GM21529 (cell line): ENCODE data around the gene GRP.

Experiments
- ATAC-seq: cut with Tn5 transposase; IDR thresholded peaks from one replicate; pipeline ENCODE4 v1.9.1; 2021; ENCODE audit not compliant: unreplicated experiment

GRP gene

DNA sequence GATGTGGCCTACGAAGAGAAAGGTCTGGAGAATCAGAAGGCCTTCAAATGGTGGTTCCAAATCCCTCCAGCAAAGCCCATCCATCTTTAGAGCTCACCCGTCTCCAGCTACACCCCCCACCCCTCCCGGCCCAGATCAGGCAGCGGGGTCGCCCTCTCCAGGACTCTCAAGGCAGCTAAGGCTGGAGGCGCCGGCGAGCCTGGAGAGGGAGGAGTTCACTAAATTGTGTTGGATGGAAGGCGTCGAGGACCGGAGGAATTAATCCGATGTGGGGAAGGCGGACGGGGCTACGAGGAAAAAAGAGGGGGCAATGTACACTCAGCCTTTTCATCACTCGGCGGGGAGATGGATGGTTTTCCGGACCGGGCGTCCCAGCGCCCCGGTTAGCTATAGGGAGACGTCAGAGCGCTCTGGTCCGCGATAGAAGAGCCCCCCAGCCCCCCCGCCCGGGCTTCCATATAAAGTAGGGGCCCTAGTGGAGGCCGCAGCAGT is at the start of gene GRP:
Gene GRP, plus strand, starts transcription at position 487 of the 492 bp plus-strand sequence. CDS start 108 bp downstream, outside the sequence.
- no peak for ATAC-seq

DNA sequence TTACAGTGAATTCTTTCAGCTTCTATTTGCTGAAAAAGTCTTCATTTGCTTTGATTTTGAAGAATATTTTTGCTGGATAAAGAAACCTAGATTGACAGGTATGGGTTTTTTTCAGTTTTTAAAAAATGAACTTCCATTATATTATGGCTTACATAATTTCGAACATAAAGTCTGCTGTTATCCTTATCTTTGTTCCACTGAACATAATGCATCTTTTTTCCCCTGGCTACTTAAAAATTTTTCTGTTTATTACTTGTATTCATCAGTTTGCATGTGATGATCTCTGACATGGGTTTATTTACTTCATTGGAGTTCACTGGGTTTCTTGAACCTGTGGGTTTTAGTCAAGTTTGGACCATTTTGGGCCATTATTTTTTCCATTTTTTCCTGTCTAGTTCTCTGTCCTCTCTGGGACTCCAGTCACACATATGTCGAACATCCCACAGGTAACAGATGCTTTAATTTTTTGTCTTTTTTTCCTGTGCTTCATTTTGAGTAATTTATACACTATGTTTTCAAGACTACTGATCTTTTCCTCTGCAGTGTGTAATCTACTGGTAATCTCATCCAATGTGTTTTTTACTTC is 47.2 kb upstream of the GRP start:
- ATAC-seq = no peak

DNA sequence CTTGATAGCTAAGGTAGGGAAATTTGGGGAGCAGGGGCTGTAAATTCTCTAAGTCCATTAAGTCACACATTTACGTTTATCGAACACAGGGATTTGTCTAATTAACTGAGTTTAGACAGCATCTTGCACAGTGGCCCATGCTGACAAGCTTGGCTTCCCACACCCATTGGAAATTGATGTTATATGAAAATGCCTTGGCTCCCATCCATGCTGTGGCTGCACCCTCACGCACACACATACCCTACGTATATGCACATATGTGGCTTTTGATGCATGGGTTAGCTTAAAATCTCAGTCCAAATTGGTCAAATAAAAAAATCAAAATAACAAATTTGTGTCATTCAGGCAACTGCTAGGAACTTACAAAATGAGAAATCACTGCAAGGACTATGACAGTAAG is 42.5 kb upstream of the GRP start:
- no peak for ATAC-seq

DNA sequence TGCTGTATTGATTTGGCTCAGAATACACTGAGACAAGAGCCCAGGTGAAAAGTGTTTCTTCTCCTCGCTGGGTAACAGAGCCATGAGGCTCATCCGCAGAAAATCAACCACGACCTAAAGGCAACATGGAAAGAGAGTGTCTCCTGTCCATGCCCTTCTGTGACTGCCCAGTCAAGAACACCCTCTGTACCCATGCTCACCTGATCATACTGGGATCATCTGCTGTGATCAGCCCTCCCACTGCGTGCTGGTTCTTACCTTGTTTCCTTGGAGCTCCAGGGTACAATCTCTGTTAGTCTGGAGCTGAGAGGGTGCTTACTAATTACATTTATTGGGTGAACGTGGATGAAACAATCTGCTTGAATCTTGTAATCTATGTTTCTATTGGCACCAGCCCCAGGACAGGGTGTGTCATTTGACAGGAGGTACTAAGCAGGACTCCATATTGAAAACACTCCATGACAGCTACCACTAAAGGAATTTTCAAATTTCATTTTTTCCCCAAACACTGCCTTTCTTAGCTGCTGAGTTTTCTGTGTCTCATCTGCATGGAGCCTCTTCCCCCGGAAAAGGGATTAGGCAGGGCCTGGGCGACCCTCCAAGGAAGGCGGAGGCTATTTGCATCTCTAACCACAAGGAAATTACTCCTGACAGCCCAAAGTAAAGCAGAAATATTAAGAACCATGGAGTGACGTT is 39.7 kb upstream of the GRP start:
- ATAC-seq = no peak

DNA sequence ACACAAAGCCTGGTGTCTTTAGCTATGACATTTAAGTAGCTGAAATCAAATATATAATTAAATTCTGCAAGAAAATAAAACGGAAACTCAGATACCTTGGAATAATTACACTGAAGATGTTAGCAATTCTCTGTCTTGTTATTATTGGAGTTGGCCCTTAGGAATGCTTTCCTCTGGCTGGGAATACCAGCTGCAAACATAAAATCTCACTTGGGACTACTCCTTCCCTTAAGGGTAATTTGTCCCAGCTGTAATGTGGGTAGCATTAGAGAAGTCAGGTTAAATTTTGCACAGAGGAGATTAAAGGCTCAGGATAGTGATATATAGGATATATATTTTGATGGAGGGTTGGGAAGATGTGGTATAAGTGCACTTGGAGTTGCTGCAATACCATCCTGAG is 37.3 kb upstream of the GRP start:
- no peak for ATAC-seq

DNA sequence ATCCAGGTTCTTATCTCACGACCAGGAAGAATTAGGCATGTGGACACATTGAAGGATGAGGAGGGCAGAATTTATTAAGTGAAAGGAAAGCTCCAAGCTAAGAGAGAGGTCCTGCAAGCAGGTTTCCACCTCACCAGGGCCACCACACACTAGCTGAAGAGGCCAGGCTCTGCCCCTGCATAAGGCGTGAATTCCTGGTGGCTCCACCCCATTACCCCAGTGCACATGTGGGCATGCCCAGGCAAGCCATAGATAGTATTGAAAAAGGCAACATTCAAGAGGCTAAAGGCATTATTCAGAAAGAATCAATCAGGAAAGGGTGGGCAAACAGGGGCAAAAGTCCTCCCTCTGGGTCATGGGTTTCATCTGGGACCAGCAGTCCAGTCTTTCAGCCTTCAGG is 30.9 kb upstream of the GRP start:
- ATAC-seq = no peak

DNA sequence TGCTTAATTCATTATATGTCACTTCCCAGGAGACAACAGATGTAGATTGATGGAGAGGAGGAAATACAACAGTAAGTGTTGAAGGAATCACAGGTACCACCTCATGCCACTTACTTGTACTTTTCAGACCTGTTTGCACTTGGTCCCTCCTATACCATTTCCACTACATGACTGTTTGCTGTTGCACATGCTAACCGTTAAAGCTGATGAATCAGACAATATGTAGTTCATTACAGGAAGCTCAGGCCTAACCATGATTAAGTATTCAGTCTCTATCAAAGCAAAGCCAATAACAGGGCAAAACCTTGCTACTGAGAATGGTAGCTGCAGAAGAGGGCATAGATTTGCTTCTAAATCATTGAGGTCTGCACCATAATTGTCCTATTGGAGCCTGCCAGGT is 30.2 kb upstream of the GRP start:
- ATAC-seq = no peak

DNA sequence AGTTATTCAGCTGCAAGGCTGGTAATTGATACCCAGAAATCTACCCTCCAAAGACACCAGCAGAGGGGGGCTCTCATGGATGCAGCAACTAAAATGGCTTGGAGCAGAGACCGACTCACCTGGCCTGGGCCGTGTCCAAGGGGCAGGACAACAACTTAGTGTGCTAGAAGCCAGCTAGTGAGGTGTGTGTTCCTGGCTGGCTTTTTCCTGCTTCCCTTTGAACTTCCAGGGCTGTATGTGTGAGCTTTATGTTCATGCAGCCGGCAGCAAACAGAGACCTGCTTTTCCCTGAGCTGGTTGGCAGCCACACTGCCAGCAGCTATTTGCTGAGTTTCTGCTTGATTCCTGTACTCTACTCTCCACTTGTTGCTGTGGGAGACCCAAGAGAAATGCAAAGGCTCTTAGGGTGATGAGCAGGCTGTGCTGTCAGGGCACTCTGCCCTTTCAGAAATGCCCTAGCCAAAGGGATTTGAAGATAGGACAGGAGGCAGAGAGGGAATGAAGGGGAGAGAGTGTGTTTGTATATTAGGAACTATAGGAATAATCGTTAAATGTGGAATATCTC is 23.7 kb upstream of the GRP start:
- no peak for ATAC-seq

DNA sequence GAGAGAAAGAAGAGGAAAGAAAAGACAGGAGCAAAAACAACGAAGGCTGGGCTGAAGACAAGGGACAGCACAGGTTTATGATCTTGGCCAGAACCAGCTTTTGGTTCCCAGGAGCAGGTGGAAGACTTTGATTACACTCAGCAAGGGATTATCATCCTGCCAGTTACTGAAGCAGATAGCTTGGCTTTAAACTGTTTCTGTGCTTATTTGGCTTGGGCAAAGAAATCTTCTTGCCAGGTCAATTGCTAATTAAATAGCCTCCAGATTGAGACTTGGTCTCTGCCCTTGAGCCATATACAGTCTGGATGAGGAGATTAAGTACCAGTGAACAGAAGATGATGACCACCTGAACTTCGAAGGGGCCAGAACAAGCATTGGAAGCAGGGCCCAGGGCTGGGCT is 22.3 kb upstream of the GRP start:
- ATAC-seq = no peak

DNA sequence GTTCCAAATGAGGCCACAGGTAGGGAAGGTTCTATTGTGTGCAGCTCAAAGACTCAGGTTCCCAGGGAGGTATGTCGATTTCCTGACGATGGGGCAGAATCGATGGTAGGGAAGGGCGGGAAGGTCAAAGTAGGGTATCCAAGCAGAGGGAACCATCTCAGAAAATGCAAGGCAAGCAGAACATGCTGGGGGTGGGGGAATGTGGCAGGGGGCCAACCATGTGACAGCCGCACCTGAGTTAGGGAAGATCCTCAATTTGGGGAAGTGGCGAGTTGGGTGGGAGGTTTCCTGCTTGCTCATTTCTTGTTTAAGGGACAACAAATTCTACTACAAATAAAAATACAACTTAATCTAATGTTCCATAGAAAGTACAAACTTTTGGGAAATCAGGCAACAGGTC is 21.7 kb upstream of the GRP start:
- no peak for ATAC-seq

DNA sequence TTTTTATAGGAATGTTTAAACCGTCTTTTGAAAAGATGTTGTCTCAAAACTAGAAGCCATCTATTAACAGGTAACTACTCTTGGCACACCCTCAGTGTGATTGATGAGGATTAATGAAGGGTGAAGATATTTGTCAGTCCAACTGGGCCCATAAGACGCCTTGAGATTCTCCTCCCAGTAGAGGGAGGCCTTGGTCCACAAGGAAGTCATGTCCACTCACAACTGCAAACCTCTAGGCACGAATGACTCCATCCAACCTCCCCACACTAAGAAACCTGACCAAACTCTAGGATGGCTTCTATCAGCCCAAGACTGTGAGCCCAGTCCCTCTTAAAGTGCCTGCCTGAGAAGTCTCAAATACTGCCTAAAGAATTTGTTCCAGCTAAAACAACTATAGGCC is 19.2 kb upstream of the GRP start:
- no peak for ATAC-seq

DNA sequence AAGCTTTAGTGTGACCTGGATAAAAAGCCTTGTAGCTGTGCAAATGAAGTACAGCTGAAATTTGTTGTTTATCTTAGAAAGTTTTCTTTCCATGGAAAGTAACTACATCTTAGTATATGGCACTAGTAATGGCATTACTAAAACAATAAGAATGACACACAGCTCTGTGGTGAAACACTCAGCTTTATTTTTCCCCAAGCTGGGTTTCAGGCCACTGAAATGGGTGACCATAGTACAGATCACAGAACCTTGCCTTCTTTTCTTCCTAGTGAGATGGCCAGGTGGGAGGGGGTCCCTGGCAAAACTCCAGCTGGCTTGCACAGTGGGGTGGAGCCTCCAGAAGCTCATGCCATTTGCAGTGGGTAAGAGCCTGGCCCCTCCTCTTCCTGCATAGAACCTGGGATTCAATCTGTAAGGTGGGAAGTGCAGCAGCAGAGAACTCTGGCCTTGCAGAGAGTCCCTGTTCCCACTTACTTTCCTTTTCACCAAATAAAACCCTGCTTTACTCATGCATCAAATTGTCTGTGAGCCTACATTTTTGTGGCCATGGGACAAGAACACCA is 17.6 kb upstream of the GRP start:
- ATAC-seq = no peak

DNA sequence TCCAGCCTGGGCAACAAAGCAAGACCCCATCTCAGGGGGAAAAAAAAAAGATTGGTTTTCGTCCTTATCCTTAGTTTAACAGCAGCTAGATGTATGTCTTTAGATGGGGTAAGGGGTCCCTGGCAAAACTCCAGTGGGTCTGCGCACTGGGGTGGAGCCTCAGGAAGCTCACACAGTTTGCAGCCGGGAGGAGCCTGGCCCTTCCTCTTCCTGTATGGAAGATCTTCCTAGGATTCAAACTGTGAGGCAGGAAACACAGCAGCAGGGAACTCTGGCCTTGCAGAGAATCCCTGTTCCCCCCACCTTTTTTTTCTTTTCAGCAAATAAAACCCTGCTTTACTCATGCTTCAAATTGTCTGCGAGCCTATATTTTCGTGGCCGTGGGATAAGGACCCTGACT is 12.5 kb upstream of the GRP start:
- no peak for ATAC-seq

DNA sequence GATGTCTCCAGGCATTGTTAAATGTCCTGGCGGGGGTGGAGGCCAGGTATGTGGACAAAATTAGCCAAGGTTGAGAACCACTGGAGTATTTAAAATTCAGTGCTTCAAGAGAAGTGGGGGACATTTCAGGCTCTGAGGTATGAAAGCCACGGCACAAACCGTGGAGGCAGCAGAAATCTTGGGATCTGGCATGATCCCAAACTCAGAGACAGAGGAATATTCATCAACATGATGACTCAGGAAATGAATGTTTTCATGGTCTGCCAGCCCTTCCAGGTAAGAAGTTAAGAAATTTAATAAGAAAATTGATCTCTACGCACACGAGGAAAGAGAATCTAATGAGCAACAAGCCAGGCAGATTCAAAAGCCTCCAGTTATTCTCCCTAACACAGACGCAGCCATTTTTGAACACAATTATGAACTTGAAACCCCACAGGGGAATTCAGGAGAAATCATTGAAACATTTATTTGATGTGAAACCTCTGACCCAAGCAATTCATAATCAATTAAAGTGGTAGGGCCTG is 11.3 kb upstream of the GRP start:
- ATAC-seq = no peak

DNA sequence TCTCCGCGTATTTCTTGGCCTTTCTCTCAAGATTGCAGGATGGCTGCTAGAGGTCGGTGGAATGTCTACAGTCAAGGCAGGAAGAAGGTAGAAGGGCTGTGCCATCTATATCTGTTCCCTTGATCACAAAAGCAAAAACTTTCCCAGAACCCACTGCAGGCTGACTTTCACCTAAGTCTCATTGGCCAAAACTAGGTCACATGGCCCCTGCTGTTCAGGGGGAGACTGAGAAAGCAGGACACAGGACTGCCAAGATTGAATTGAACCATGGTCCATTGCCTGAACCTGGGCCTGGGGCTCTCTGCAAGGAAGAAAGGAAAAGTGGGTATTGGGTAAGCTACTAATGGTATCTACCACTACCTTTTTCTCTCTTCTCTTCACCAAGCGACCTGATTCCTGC is 9.7 kb upstream of the GRP start:
- no peak for ATAC-seq

DNA sequence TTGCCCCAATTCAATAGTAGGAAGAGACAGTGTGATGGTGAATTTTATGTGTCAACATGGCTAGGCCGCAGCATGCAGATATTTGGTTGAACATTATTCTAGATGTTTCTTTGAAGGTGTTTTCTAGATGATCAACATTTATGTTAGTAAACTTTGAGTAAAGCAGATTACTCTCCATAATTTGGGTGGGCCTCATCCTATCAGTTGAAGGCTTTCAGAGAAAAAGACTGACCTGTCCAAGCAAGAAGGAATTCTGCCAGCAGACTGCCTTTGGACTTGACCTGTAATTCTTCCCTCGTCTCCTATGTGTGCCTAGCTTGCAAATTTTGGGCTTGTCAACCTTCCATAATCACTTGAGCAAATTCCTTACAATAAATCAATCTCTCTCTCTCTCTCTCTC is 8.3 kb upstream of the GRP start:
- ATAC-seq = no peak

DNA sequence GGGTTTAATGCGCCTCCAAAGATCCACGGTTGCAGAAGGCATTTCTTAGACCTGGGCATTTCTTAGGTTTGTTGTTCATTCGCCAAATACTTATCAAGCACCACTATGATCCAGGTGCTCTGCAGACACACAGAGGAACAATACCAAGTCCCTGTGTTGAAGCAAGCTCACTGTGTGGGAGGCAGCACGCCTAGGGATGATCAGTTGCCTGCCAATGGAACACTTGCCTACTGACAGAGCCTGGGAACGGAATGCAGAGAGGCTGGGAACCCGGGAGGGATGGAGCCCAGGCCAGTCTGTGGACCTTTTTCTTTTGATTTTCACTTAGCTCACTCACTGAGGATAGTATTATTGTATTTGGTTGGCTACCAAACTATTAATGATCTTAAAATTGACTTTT is 1.9 kb upstream of the GRP start:
- no peak for ATAC-seq

DNA sequence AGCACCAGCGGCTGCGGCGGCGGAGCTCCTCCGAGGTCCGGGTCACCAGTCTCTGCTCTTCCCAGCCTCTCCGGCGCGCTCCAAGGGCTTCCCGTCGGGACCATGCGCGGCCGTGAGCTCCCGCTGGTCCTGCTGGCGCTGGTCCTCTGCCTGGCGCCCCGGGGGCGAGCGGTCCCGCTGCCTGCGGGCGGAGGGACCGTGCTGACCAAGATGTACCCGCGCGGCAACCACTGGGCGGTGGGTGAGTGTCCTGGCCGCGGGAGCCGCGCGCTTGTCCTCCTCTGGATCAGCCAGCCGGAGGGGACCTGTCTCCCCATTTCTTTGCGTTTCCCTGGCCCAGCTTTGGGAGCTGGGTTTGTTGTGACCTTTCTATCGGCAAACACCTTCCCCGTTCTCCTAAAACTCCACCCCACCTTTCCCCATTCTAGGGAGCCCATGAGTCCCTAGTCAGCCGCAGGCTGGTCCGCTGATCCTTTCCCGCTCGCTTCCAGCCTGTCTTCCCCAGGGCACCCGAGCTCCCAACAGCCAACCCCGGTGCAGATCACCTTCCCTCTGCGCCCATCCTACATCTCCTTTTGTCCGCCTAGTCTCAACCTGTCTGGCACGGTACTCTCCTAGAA is 316 bp downstream of the GRP start:
- no peak for ATAC-seq

DNA sequence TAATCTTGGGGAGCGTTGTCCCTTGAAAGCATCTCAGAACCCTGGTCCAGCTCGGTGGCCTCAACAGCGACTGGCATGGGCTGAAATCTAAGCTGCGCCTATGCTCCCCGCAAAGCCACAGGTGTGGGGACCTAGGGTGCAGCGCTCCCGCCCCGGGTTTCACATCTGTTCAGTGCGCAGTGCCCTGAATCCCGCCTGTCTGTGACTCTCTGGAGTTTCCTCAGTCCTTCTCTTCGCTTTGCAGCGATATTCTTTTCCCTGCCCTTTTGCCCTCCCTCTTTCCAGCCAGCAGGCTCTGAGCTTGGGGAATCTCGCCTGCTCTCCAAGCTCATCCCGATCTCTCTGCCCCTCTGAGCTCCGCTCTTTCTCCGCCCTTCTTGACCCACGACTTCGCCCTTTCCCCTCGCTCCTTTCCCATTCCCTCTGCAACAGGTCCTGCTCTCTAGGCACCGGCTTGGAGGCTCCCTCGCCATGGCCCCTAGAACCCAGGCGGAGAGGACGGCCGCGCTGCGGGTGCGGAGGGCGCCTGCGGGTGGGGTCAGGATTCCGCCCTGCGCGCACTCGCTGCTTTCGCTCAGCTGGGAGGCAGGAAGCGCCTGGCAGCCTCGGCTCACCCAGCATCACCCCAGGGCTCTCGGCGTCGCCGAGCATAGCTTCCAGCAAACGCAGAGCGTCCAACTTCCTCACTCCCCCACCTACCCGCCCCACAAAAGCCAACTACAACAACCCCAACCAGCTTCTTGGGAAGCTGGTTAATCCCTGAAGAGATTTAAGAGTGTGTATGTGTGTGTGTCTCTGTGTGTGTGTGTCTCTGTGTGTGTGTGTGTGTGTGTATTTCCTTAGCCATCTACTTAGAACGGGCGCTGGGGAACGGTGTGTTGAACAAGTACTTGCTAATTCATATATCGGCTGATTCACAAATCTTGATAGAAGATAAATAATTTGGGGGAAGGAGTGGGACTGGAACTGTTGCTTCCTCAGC is 1.1 kb downstream of the GRP start:
- ATAC-seq = no peak

DNA sequence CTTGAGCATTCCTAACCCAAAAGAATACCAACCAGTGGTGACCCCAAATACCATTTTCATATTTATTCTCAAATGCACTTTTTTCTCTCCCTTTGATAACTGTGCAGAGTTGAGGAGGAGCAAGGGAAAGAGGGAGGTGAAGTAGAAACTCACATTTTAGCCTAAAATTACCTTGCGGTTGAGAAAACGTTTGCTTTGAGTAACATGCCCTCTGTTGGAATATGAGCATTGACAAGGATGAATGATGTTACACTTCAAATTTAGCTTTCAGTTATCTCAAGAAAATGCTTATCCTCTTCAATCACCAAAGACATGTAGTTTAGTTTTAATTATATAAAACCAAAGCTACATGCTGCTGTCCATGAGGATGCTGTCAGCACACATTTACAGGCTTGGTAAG is 2.4 kb downstream of the GRP start:
- ATAC-seq = no peak
